ENCODE results near the gene SUMO1.

Gene SUMO1

GRCh38 chr2:202270487-202270886 lies 32.1 kb upstream of the SUMO1 start:
- Histone ChIP-seq H3K9me3 (ENCODE audit: severe bottlenecking) (no peaks in the 10 kb centered on the region), H3K27me3 (ENCODE audit: insufficient read depth, poor library complexity, severe bottlenecking) (no peaks in the 10 kb centered on the region), H3K36me3 (ENCODE audit: low read depth) (peaks cover 65% of the 10 kb centered on the region), H3K4me1 (ENCODE audit: insufficient read depth, poor library complexity, severe bottlenecking) (peaks cover 31% of the 10 kb centered on the region), H3K27ac (ENCODE audit: poor library complexity, severe bottlenecking) (no peak overlapping the region), H3K4me3 (ENCODE audit: severe bottlenecking) (no peak overlapping the region)
- no peak for DNase-seq (ENCODE audit: low spot score)
- no peak for TF ChIP-seq CTCF (IDR thresholded peaks at IDR 0.05; ENCODE audit: poor library complexity, severe bottlenecking)
- ATAC-seq (ENCODE audit: low read depth), result no peak

- H3K27me3 ChIP-seq (ENCODE audit: insufficient read depth, poor library complexity, severe bottlenecking), result no peaks in the 10 kb centered on the region
- H3K36me3 ChIP-seq (ENCODE audit: low read depth), result peaks cover 56% of the 10 kb centered on the region
- peaks cover 25% of the 10 kb centered on the region for H3K4me1 ChIP-seq (ENCODE audit: insufficient read depth, poor library complexity, severe bottlenecking)
- no peaks in the 10 kb centered on the region for H3K9me3 ChIP-seq (ENCODE audit: severe bottlenecking)
- no peak overlapping the region for H3K27ac ChIP-seq (ENCODE audit: poor library complexity, severe bottlenecking)
- no peak overlapping the region for H3K4me3 ChIP-seq (ENCODE audit: severe bottlenecking)
- DNase-seq (ENCODE audit: low spot score) (no peak), ATAC-seq (ENCODE audit: low read depth) (no peak)
- no peak for TF ChIP-seq CTCF (IDR thresholded peaks at IDR 0.05; ENCODE audit: poor library complexity, severe bottlenecking)
Observed at GRCh38 chr2:202269585-202269984, 31.2 kb upstream of the SUMO1 start.

GRCh38 chr2:202267495-202267894 lies 29.1 kb upstream of the SUMO1 start:
- ATAC-seq (ENCODE audit: low read depth) (0 out of 3 replicates have a peak, but pooled peaks have one; percentile 26), DNase-seq (ENCODE audit: low spot score) (no peak)
- H3K4me3 ChIP-seq (ENCODE audit: severe bottlenecking), result peak overlapping the region; percentile 79

GRCh38 chr2:202265467-202266277 lies 27.3 kb upstream of the SUMO1 start, which contains the start of gene NOP58:
NOP58 (plus strand) TSS chr2:202265763; CDS start chr2:202265942, 179 bp downstream.
- H3K36me3 ChIP-seq (ENCODE audit: low read depth), result peaks cover 41% of the 10 kb centered on the region
- peaks cover 22% of the 10 kb centered on the region for H3K4me1 ChIP-seq (ENCODE audit: insufficient read depth, poor library complexity, severe bottlenecking)
- H3K27me3 ChIP-seq (ENCODE audit: insufficient read depth, poor library complexity, severe bottlenecking), result no peaks in the 10 kb centered on the region
- TF ChIP-seq CTCF (IDR thresholded peaks at IDR 0.05; ENCODE audit: poor library complexity, severe bottlenecking), result no peak
- H3K9me3 ChIP-seq (ENCODE audit: severe bottlenecking), result no peaks in the 10 kb centered on the region
- peak within 1 kb of the TSS; percentile 79 for H3K4me3 ChIP-seq (ENCODE audit: severe bottlenecking)
- peak within 1 kb of the TSS; percentile 70 for H3K27ac ChIP-seq (ENCODE audit: poor library complexity, severe bottlenecking)
- peak; percentile 89 for DNase-seq (ENCODE audit: low spot score)
- peak; percentile 92 for ATAC-seq (ENCODE audit: low read depth)

More at GRCh38 chr2:202267495-202267894, 29.1 kb upstream of the SUMO1 start:
- Histone ChIP-seq H3K9me3 (ENCODE audit: severe bottlenecking) (no peaks in the 10 kb centered on the region), H3K4me1 (ENCODE audit: insufficient read depth, poor library complexity, severe bottlenecking) (peaks cover 19% of the 10 kb centered on the region), H3K27me3 (ENCODE audit: insufficient read depth, poor library complexity, severe bottlenecking) (no peaks in the 10 kb centered on the region), H3K36me3 (ENCODE audit: low read depth) (peaks cover 44% of the 10 kb centered on the region), H3K27ac (ENCODE audit: poor library complexity, severe bottlenecking) (no peak overlapping the region)
- TF ChIP-seq CTCF (IDR thresholded peaks at IDR 0.05; ENCODE audit: poor library complexity, severe bottlenecking), result no peak

GRCh38 chr2:202261531-202261930 lies 23.1 kb upstream of the SUMO1 start:
- H3K4me3 ChIP-seq (ENCODE audit: severe bottlenecking), result no peak overlapping the region
- H3K9me3 ChIP-seq (ENCODE audit: severe bottlenecking), result no peaks in the 10 kb centered on the region
- no peaks in the 10 kb centered on the region for H3K27me3 ChIP-seq (ENCODE audit: insufficient read depth, poor library complexity, severe bottlenecking)
- peaks cover 8% of the 10 kb centered on the region for H3K36me3 ChIP-seq (ENCODE audit: low read depth)
- DNase-seq (ENCODE audit: low spot score) (no peak), ATAC-seq (ENCODE audit: low read depth) (peak; percentile 15; the same call in 2 of the 3 replicates)
- TF ChIP-seq CTCF (IDR thresholded peaks at IDR 0.05; ENCODE audit: poor library complexity, severe bottlenecking), result no peak
- peaks cover 3% of the 10 kb centered on the region for H3K4me1 ChIP-seq (ENCODE audit: insufficient read depth, poor library complexity, severe bottlenecking)
- peak overlapping the region; percentile 5 for H3K27ac ChIP-seq (ENCODE audit: poor library complexity, severe bottlenecking)
